DOHH2 (cell line): ENCODE data around the gene CCDC116.

Experiments
- CTCF ChIP-seq: fragments of 200-600 bp; sonication (generic); IDR thresholded peaks from one replicate; pipeline ENCODE4 v1.5.1; 2014; ENCODE audit warnings: antibody characterized with exemption, mild to moderate bottlenecking, low read depth, low read length; ENCODE audit not compliant: poor library complexity, severe bottlenecking
- EZH2phosphoT487 ChIP-seq: fragments of 200-600 bp; sonication (generic); IDR thresholded peaks from 2 replicates; pipeline ENCODE4 v1.6.1; 2017; ENCODE audit warnings: borderline replicate concordance, mild to moderate bottlenecking, antibody characterized with exemption, low read length, moderate library complexity, mixed read lengths

- TF ChIP-seq CTCF (no peak), EZH2phosphoT487 (no peak)
Observed at GRCh38 chr22:21661991-21662390, 29.4 kb downstream of the CCDC116 start.
